Astrocyte (in vitro differentiated cells and primary cell): ENCODE measurements around the gene ALOXE3. TPM values are rescaled to one million over a fixed set of nuclear protein-coding genes. Genes with fewer than 3 reads are reported as not detected.

Source experiments
- DNase-seq: peaks from one replicate; pipeline ENCODE4 v3.0.0-alpha.2; 2010; ENCODE audit warnings: low read depth
- FAIRE-seq: peaks from 2 replicates; lab custom pipeline; 2011; peaks lifted over from hg19 to GRCh38; lab: Jason Lieb, UNC
- H2AFZ ChIP-seq: 2 replicates; pipeline ENCODE4 v1.6.0; 2012; ENCODE audit warnings: low read depth, low read length, inconsistent platforms
- H3K27ac ChIP-seq: 2 replicates; pipeline ENCODE4 v1.5.1; 2011; ENCODE audit warnings: low read depth, low read length, inconsistent platforms
- H3K27me3 ChIP-seq: 2 replicates; pipeline ENCODE4 v1.6.0; 2011; ENCODE audit warnings: low read length, inconsistent platforms; ENCODE audit not compliant: insufficient read depth
- H3K36me3 ChIP-seq: 2 replicates; pipeline ENCODE4 v1.5.1; 2011; ENCODE audit warnings: low read length, inconsistent platforms; ENCODE audit not compliant: insufficient read depth
- H3K4me1 ChIP-seq: 2 replicates; pipeline ENCODE4 v1.5.1; 2011; ENCODE audit warnings: low read length, inconsistent platforms; ENCODE audit not compliant: insufficient read depth
- H3K4me2 ChIP-seq: 2 replicates; pipeline ENCODE4 v1.6.0; 2012; ENCODE audit warnings: low read length, inconsistent platforms
- H3K4me3 ChIP-seq: 2 replicates; pipeline ENCODE4 v1.5.1; 2011; ENCODE audit warnings: low read depth, mild to moderate bottlenecking, low read length, inconsistent platforms; ENCODE audit not compliant: insufficient read depth
- H3K79me2 ChIP-seq: 2 replicates; pipeline ENCODE4 v1.6.0; 2012; ENCODE audit warnings: mild to moderate bottlenecking, low read length, inconsistent platforms; ENCODE audit not compliant: insufficient read depth
- H3K9ac ChIP-seq: 2 replicates; pipeline ENCODE4 v1.6.0; 2012; ENCODE audit warnings: mild to moderate bottlenecking, low read length, inconsistent platforms
- H3K9me3 ChIP-seq: 2 replicates; pipeline ENCODE4 v1.5.1; 2012; ENCODE audit warnings: low read depth, mild to moderate bottlenecking, low read length, inconsistent platforms; ENCODE audit not compliant: insufficient read depth
- H4K20me1 ChIP-seq: 2 replicates; pipeline ENCODE4 v1.6.0; 2012; ENCODE audit warnings: low read length, inconsistent platforms; ENCODE audit not compliant: insufficient read depth
- H3K27ac Mint-ChIP-seq: one replicate; pipeline ENCODE4 v1.8.0; 2021; ENCODE audit warnings: mild to moderate bottlenecking, mixed read lengths; ENCODE audit not compliant: unreplicated experiment
- H3K27me3 Mint-ChIP-seq: one replicate; pipeline ENCODE4 v1.8.0; 2021; ENCODE audit warnings: low read depth, mixed read lengths; ENCODE audit not compliant: unreplicated experiment
- H3K36me3 Mint-ChIP-seq: one replicate; pipeline ENCODE4 v1.8.0; 2021; ENCODE audit warnings: low read depth, mixed read lengths; ENCODE audit not compliant: unreplicated experiment
- H3K4me1 Mint-ChIP-seq: one replicate; pipeline ENCODE4 v1.8.0; 2021; ENCODE audit warnings: low read depth, mixed read lengths; ENCODE audit not compliant: unreplicated experiment
- H3K4me3 Mint-ChIP-seq: one replicate; pipeline ENCODE4 v1.8.0; 2021; ENCODE audit warnings: mild to moderate bottlenecking, moderate library complexity, mixed read lengths; ENCODE audit not compliant: unreplicated experiment
- H3K9me3 Mint-ChIP-seq: one replicate; pipeline ENCODE4 v1.8.0; 2021; ENCODE audit warnings: mild to moderate bottlenecking, mixed read lengths; ENCODE audit not compliant: unreplicated experiment
- CTCF ChIP-seq: IDR thresholded peaks from 2 replicates; pipeline ENCODE4 v1.5.1; 2011; ENCODE audit warnings: low read depth, mild to moderate bottlenecking, inconsistent platforms, low read length, moderate library complexity; ENCODE audit not compliant: insufficient read depth
- EZH2 ChIP-seq: IDR thresholded peaks from 2 replicates; pipeline ENCODE4 v1.6.1; 2012; ENCODE audit warnings: mild to moderate bottlenecking, low read length, inconsistent platforms; ENCODE audit not compliant: insufficient read depth
- total RNA-seq: library from RNA; stranded (reverse); gene quantifications from 2 replicates; pipeline ENCODE4 v1.2.1, GENCODE V29; 2021

ALOXE3 gene
- total RNA-seq, 1 donor from 2014 or later = 0.82 TPM

GRCh38 chr17:8147141-8147804, 29.0 kb upstream of the ALOXE3 start:
- no peak overlapping the region for H3K4me2 ChIP-seq
- H3K79me2 ChIP-seq = peaks cover 4% of the 10 kb centered on the region
- no peaks in the 10 kb centered on the region for H3K27me3 ChIP-seq
- no peaks in the 10 kb centered on the region for H3K27me3 Mint-ChIP-seq
- DNase-seq (no peak), FAIRE-seq (no peak)
- H3K9me3 Mint-ChIP-seq = peaks cover 2% of the 10 kb centered on the region
- H4K20me1 ChIP-seq = peaks cover 11% of the 10 kb centered on the region
- no peak overlapping the region for H3K9ac ChIP-seq
- H3K27ac Mint-ChIP-seq = no peak overlapping the region
- no peaks in the 10 kb centered on the region for H3K4me1 Mint-ChIP-seq
- no peak for TF ChIP-seq EZH2
- no peak for TF ChIP-seq CTCF
- peaks cover 29% of the 10 kb centered on the region for H3K36me3 Mint-ChIP-seq
- H2AFZ ChIP-seq = no peak overlapping the region
- H3K9me3 ChIP-seq = no peaks in the 10 kb centered on the region
- H3K4me3 ChIP-seq = no peak overlapping the region
- peaks cover 16% of the 10 kb centered on the region for H3K4me1 ChIP-seq
- H3K36me3 ChIP-seq = peaks cover 3% of the 10 kb centered on the region
- H3K27ac ChIP-seq = no peak overlapping the region
- no peak overlapping the region for H3K4me3 Mint-ChIP-seq

GRCh38 chr17:8146381-8147140, 28.2 kb upstream of the ALOXE3 start:
- Mint-ChIP-seq H3K4me3 (peak overlapping the region; percentile 45), H3K4me1 (no peaks in the 10 kb centered on the region), H3K27me3 (no peaks in the 10 kb centered on the region), H3K27ac (no peak overlapping the region), H3K36me3 (peaks cover 35% of the 10 kb centered on the region), H3K9me3 (peaks cover 2% of the 10 kb centered on the region)
- FAIRE-seq (no peak), DNase-seq (no peak)
- Histone ChIP-seq H3K9me3 (no peaks in the 10 kb centered on the region), H2AFZ (no peak overlapping the region), H3K27ac (no peak overlapping the region), H4K20me1 (peaks cover 11% of the 10 kb centered on the region), H3K36me3 (peaks cover 3% of the 10 kb centered on the region), H3K79me2 (peaks cover 4% of the 10 kb centered on the region), H3K27me3 (no peaks in the 10 kb centered on the region), H3K4me2 (no peak overlapping the region), H3K4me1 (peaks cover 9% of the 10 kb centered on the region), H3K4me3 (no peak overlapping the region), H3K9ac (no peak overlapping the region)
- no peak for TF ChIP-seq CTCF
- no peak for TF ChIP-seq EZH2

- Mint-ChIP-seq H3K4me1 (no peaks in the 10 kb centered on the region), H3K9me3 (peaks cover 2% of the 10 kb centered on the region), H3K4me3 (no peak overlapping the region), H3K27ac (no peak overlapping the region), H3K36me3 (peaks cover 40% of the 10 kb centered on the region), H3K27me3 (no peaks in the 10 kb centered on the region)
- no peak for DNase-seq
- no peak overlapping the region for H3K27ac ChIP-seq
- no peak for FAIRE-seq
- no peak overlapping the region for H3K9ac ChIP-seq
- H3K4me2 ChIP-seq = no peak overlapping the region
- H3K79me2 ChIP-seq = peaks cover 3% of the 10 kb centered on the region
- H3K27me3 ChIP-seq = no peaks in the 10 kb centered on the region
- H4K20me1 ChIP-seq = peaks cover 10% of the 10 kb centered on the region
- H3K36me3 ChIP-seq = peaks cover 3% of the 10 kb centered on the region
- peaks cover 3% of the 10 kb centered on the region for H3K4me1 ChIP-seq
- no peak overlapping the region for H2AFZ ChIP-seq
- H3K9me3 ChIP-seq = no peaks in the 10 kb centered on the region
- no peak overlapping the region for H3K4me3 ChIP-seq
- TF ChIP-seq CTCF = no peak
- no peak for TF ChIP-seq EZH2
Observed at GRCh38 chr17:8145811-8146210, 27.5 kb upstream of the ALOXE3 start.
